ENCODE data around the gene VMO1. TPM values are rescaled to one million over a fixed set of nuclear protein-coding genes. Genes with fewer than 3 reads are reported as not detected.
A peak's percentile ranks its signal among the peaks of the same experiment; 100 is the strongest.

The VMO1 gene
- total RNA-seq, 2 experiments from 2014 or later, result not detected

GRCh38 chr17:4786516-4786915 is 352 bp upstream of the VMO1 start:
- H3K4me1 Mint-ChIP-seq (ENCODE audit: low read depth), result peaks cover 22% of the 10 kb centered on the region
- ATAC-seq, result no peak
- H3K9me3 Mint-ChIP-seq, result no peaks in the 10 kb centered on the region
- H3K27me3 Mint-ChIP-seq, result peaks cover 52% of the 10 kb centered on the region
- DNase-seq, result no peak
- ChIA-PET CTCF (interaction anchor here (0.7 to 1.4 kb wide), 7 partner anchors 51 to 181 kb away, joined by 3 to 4 read pairs (median 3); partner anchors contain the start of genes MED11 and SPAG7), POLR2A (interaction anchor here (1.0 kb wide), 1 partner anchor 108 kb away, joined by 3 read pairs; no protein-coding TSS in a partner anchor)
- H3K36me3 Mint-ChIP-seq (ENCODE audit: low read depth), result no peaks in the 10 kb centered on the region
- H3K27ac Mint-ChIP-seq, result no peak overlapping the region
- no peak for TF ChIP-seq CTCF (IDR thresholded peaks at IDR 0.05)
- intact Hi-C loops (cut with micrococcal nuclease), result loop anchor here (5.0 kb wide), 1 partner anchor 96 kb away; no protein-coding TSS in a partner anchor
- no peak overlapping the region for H3K4me3 Mint-ChIP-seq

GRCh38 chr17:4785311-4786105 is 656 bp downstream of the VMO1 start:
- DNase-seq (no peak), ATAC-seq (no peak)
- no peak overlapping the region for H3K4me3 Mint-ChIP-seq
- no peak for TF ChIP-seq CTCF (IDR thresholded peaks at IDR 0.05)
- CTCF ChIA-PET, result interaction anchor here (1.0 to 1.8 kb wide), 3 partner anchors 96 to 182 kb away, joined by 3 to 7 read pairs (median 3); partner anchors contain the start of gene SPAG7
- intact Hi-C loops (cut with micrococcal nuclease), result loop anchor here (5.0 kb wide), 1 partner anchor 97 kb away; no protein-coding TSS in a partner anchor
- H3K27me3 Mint-ChIP-seq, result peaks cover 53% of the 10 kb centered on the region
- H3K4me1 Mint-ChIP-seq (ENCODE audit: low read depth), result peaks cover 17% of the 10 kb centered on the region
- H3K9me3 Mint-ChIP-seq, result no peaks in the 10 kb centered on the region
- H3K27ac Mint-ChIP-seq, result no peak overlapping the region
- H3K36me3 Mint-ChIP-seq (ENCODE audit: low read depth), result no peaks in the 10 kb centered on the region
- POLR2A ChIA-PET, result interaction anchor here (0.9 to 2.0 kb wide), 2 partner anchors 11 to 12 kb away, joined by 3 to 4 read pairs; no protein-coding TSS in a partner anchor

- Mint-ChIP-seq H3K4me1 (ENCODE audit: low read depth) (peaks cover 15% of the 10 kb centered on the region), H3K27ac (no peak overlapping the region), H3K36me3 (ENCODE audit: low read depth) (no peaks in the 10 kb centered on the region), H3K9me3 (no peaks in the 10 kb centered on the region), H3K4me3 (no peak overlapping the region), H3K27me3 (peaks cover 46% of the 10 kb centered on the region)
- POLR2A ChIA-PET, result no interaction called here
- ATAC-seq (peak; percentile 28), DNase-seq (peak; percentile 31)
- TF ChIP-seq CTCF (IDR thresholded peaks at IDR 0.05), result no peak
- CTCF ChIA-PET, result interaction anchor here (0.6 to 1.4 kb wide), 2 partner anchors 34 to 120 kb away, joined by 3 to 4 read pairs; partner anchors contain the start of gene CHRNE
- intact Hi-C loops (cut with micrococcal nuclease), result no loop called here
Observed at GRCh38 chr17:4782652-4783051, 3.5 kb downstream of the VMO1 start.

- intact Hi-C loops (cut with micrococcal nuclease), result no loop called here
- DNase-seq (no peak), ATAC-seq (no peak)
- H3K9me3 Mint-ChIP-seq, result no peaks in the 10 kb centered on the region
- H3K4me1 Mint-ChIP-seq (ENCODE audit: low read depth), result peaks cover 3% of the 10 kb centered on the region
- no peak overlapping the region for H3K27ac Mint-ChIP-seq
- H3K27me3 Mint-ChIP-seq, result peaks cover 27% of the 10 kb centered on the region
- POLR2A ChIA-PET, result interaction anchor here (0.7 to 0.8 kb wide), 2 partner anchors 10 to 151 kb away, joined by 3 to 4 read pairs; no protein-coding TSS in a partner anchor
- CTCF ChIA-PET, result interaction anchor here (0.6 to 2.1 kb wide), 2 partner anchors 10 to 224 kb away, joined by 4 to 11 read pairs; no protein-coding TSS in a partner anchor
- H3K36me3 Mint-ChIP-seq (ENCODE audit: low read depth), result no peaks in the 10 kb centered on the region
- H3K4me3 Mint-ChIP-seq, result no peak overlapping the region
- no peak for TF ChIP-seq CTCF (IDR thresholded peaks at IDR 0.05)
Observed at GRCh38 chr17:4780325-4780955, 5.7 kb downstream of the VMO1 start.

Data from activated CD8-positive, alpha-beta T cell treated with anti-CD3 and anti-CD28 coated beads for 36 hours (primary cell).